Left lobe of liver (tissue), 2 donors: ENCODE measurements around the gene RIPOR1. TPM values are rescaled to one million over a fixed set of nuclear protein-coding genes. Genes with fewer than 3 reads are reported as not detected.
"Not testable (repeated sequence)": the region's sequence is repeated elsewhere in the genome, so short reads cannot be mapped to it uniquely, and the experiment has no call there.

Experiments used
- ATAC-seq: fragments of 200-7000 bp; cut with Tn5 transposase; one replicate; pipeline ENCODE4 v1.9.1; 2020; ENCODE audit warnings: mild to moderate bottlenecking, moderate library complexity
- DNase-seq: peaks from one replicate; pipeline ENCODE4 v3.0.0-alpha.2; 2020; ENCODE audit warnings: low spot score
- total RNA-seq: library from RNA; stranded (reverse); gene quantifications from one replicate; pipeline ENCODE4 v1.2.1, GENCODE V29; 2021
- donor health status: DM: no; HTN: no; CAD: no; lungs with moderate emphysema.
- donor health status: DM: no; HTN: yes; CAD: no.

The RIPOR1 gene
- 29.7 TPM for total RNA-seq

DNA sequence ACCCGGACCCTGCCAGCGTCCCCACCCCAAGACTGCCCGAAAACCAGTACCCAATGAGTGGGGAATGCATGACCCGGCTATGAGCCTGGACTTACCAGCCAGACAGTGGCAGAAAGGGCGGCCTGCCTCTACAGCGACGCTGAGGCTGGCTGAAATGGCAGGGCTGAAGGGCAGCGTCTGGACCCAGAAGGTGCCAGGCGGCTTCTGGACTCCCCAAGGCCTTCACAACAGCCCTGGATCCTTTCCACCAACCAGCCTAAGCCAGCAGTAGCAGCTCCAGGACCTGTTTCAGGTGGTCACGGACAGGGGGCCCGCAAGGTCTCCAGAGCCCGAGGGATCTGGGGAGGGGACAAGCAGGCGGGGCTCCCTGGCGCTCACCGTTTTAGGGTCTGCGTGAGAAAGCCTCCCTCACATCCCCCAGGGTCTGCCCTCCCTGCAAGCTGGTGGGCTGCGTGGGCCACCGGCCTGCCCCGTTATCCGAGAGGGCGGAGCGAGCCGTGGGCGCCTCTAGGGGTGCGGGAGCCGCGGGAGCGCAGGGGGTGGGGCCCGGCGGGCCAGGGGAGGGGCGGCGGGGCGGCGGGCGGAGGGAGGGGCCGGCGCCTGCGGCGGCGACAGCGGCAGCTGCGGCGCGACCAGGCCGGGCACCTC, at the start of gene RIPOR1:
Gene RIPOR1, plus strand, starts transcription at position 608 of the 648 bp plus-strand sequence. CDS start 9,618 bp downstream, outside the sequence.
- ATAC-seq, result peak; percentile 75
- DNase-seq, result peak; percentile 79

GRCh38 chr16:67480833-67481560, 47.6 kb upstream of the RIPOR1 start, which contains the start of gene ATP6V0D1:
ATP6V0D1 (minus strand) TSS chr16:67481157; CDS start chr16:67481086, 71 bp downstream.
- ATAC-seq (peak; percentile 93), DNase-seq (peak; percentile 100)

DNA sequence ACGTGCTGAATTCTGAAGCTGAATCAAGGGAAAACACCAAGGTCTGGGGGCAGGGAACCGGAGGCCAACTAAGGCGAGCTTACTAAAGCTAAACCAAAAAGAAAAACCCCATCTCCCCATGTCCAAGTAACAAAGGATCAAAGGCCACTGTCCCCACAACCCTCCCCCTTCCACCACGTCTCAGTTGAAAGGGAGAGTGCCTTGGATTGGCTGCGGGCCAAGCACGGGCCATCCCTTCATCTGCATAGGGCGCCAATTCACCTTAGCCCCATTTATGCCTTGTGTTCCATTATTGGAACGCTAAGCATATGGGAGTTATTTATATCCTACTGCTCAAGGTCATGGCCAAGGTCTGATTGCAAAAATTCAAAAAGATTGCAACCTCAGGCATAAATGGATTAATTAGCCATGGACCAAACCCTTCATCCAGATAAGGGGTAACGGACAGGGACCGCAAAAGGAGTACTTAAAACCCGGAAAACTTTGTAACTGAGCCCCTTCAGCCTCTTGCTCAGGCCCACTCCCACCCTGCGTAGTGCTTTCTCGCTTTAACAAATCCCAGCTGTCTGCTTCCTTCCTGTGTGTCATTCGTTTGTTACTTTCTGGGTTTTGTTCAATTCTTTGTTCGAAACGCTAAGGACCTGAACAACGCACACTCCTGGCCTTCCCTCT, 46.9 kb upstream of the RIPOR1 start:
- DNase-seq (peak; percentile 72), ATAC-seq (peak; percentile 6)

GRCh38 chr16:67482233-67482924, 46.2 kb upstream of the RIPOR1 start:
- no peak for ATAC-seq
- no peak for DNase-seq

- DNase-seq, result no peak
- ATAC-seq, result no peak
These were observed 45.5 kb upstream of the RIPOR1 start, which contains the start of gene AGRP for GRCh38 chr16:67483150-67483549. AGRP (minus strand) TSS chr16:67483547; CDS start chr16:67483398, 149 bp downstream.

- ATAC-seq (no peak), DNase-seq (no peak)
These were observed 44.7 kb upstream of the RIPOR1 start for GRCh38 chr16:67483731-67484525.

DNA sequence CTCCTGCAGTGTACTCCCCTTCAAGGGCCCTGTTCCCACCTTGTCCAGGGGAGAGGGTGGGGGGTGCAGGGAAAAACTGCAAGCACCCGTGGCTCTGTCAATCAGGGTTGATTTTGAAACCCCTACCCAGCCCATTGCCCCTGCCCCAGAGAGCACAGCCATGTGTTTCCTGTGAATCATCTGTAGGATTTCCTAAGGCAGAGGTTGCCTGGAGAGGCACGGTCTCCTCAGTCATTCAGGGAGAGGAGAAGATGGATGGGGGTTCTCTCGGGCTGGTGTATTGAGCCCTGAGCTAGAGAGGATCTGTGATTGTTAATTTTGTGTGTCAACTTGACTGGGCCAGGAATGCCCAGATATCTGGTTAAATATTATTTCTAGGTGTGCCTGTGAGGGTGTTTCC, 41.8 kb upstream of the RIPOR1 start:
- DNase-seq (no peak), ATAC-seq (no peak)

GRCh38 chr16:67487561-67487960, 41.1 kb upstream of the RIPOR1 start:
- not testable (repeated sequence) for DNase-seq

GRCh38 chr16:67489401-67490083, 39.1 kb upstream of the RIPOR1 start:
- ATAC-seq (peak; percentile 34), DNase-seq (no peak)

More at GRCh38 chr16:67487561-67487960, 41.1 kb upstream of the RIPOR1 start:
- ATAC-seq, result not testable (repeated sequence)

DNA sequence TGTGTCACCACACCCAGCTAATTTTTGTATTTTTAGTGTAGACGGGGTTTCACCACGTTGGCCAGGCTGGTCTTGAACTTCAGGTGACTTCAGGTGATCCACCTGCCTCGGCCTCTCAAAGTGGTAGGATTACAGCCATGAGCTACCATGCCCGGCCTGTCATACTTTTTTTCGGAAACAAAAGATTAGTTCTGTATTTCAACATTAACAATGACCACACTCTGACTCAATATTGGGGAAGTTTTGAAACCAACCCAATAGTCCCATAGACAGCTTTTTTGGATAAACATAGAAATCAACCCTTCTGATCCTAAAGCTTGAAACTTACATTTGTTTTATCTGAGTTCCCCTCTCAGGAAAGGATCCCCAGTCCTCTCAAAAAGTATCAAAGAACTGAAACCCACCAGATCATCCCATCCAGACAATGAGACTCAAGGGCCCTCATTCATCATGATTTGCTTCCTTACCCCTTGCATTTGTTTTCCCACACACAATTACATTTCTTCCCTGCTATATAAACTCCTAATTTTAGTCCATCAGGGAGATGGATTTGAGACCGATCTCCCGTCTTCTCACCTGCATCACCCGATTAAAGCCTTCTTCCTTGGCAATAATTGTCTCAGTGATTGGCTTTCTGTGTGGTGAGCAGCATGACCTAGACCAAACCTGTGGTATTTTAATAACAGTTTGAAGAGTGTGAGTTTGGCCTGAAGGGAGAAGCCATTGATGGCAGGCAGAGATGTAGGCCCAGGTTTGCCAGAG, 38.1 kb upstream of the RIPOR1 start:
- DNase-seq, result no peak
- no peak for ATAC-seq

DNA sequence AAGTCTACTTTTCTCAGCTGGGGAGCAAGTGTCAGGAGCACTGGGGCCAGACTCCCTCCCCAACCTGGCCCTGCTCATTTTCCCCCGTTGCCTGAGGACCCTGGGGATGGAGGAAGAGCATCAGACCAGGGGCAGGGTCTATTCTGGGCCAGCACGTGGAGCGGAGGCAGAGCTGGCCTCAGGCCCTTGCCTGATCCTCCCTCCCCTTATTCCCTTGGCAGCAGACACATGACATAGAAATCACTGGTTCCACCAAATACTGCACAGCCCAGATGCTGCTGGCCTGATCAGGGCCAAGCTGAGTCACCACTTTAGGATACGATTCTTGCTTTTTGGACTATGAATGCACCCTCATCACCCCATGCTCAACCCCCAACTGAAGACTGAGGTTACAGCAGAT, 29.5 kb upstream of the RIPOR1 start:
- DNase-seq, result no peak
- no peak for ATAC-seq

- no peak for DNase-seq
- ATAC-seq, result peak; percentile 72
These were observed 24.3 kb upstream of the RIPOR1 start for GRCh38 chr16:67504031-67505021.

- ATAC-seq (no peak), DNase-seq (no peak)
These were observed 22.2 kb upstream of the RIPOR1 start for GRCh38 chr16:67506468-67506867.

DNA sequence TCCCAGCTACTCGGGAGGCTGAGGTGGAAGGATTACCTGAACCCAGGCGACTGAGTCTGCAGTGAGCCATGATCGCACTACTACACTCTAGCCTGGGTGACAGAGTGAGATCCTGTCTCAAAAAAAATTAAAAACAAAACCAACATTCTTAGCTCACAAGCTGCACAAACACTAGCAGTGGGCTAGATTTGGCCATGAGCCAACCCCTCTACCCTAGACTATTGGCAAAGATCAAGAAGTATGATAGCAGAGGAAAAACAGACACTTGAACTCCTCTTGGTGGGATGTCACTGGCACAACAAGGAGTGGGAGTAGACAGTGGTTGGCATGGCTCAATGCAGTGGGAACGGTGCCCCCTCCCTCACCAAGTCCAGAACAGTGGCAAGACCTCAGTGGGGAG, 19.6 kb upstream of the RIPOR1 start:
- no peak for ATAC-seq
- no peak for DNase-seq

GRCh38 chr16:67513892-67514291, 14.7 kb upstream of the RIPOR1 start:
- not testable (repeated sequence) for ATAC-seq, DNase-seq

- DNase-seq (peak; percentile 71), ATAC-seq (peak; percentile 93)
These were observed 14.2 kb upstream of the RIPOR1 start for GRCh38 chr16:67514382-67514828.
